Naive thymus-derived CD4-positive, alpha-beta T cell (primary cell): ENCODE results near the gene AKAP17A. TPM values are rescaled to one million over a fixed set of nuclear protein-coding genes. Genes with fewer than 3 reads are reported as not detected.

Experiments used
- ATAC-seq: fragments of 150-1000 bp; cut with Tn5 transposase; 2 replicates; pipeline ENCODE4 v1.10.0; 2021; ENCODE audit warnings: mild to moderate bottlenecking, moderate library complexity
- CTCF ChIA-PET: fragments of 350-600 bp; sonication (Branson Sonifier 250); formaldehyde crosslinking; loops from one replicate; lab custom pipeline; 2021; ENCODE audit warnings: antibody characterized with exemption; lab: Charles Lee
- POLR2A ChIA-PET: fragments of 350-600 bp; sonication (Branson Sonifier 250); formaldehyde crosslinking; loops from one replicate; lab custom pipeline; 2021; ENCODE audit warnings: antibody characterized with exemption, inconsistent platforms; lab: Charles Lee
- DNase-seq, 9 donors: peaks; one replicate each; pipeline versions ENCODE4 v3.0.0 to v3.0.0-alpha.2; 2020 to 2022; ENCODE audit warnings: mixed read lengths in 1 of 9
- H3K27ac ChIP-seq: one replicate; pipeline ENCODE4 v1.7.0; 2013; ENCODE audit warnings: mild to moderate bottlenecking, low read depth, low read length, moderate library complexity
- H3K27me3 ChIP-seq, 2 donors: one replicate each; pipeline ENCODE4 v1.7.0; 2013; ENCODE audit warnings: low read length in 2 of 2, mild to moderate bottlenecking in 2 of 2, moderate library complexity in 2 of 2; ENCODE audit not compliant: control insufficient read depth in 2 of 2, insufficient read depth in 2 of 2
- H3K36me3 ChIP-seq, 3 experiments: 1 replicate in 2 of 3; 2 replicates in 1 of 3; pipeline ENCODE4 v1.7.0; 2013; ENCODE audit warnings: low read length in 3 of 3, mild to moderate bottlenecking in 3 of 3, moderate library complexity in 1 of 3; ENCODE audit not compliant: insufficient read depth in 3 of 3, control insufficient read depth in 2 of 3
- H3K4me1 ChIP-seq, 2 donors: one replicate each; pipeline ENCODE4 v1.7.0; 2013; ENCODE audit warnings: low read length in 2 of 2, mild to moderate bottlenecking in 2 of 2, moderate library complexity in 1 of 2; ENCODE audit not compliant: control insufficient read depth in 2 of 2, insufficient read depth in 2 of 2
- H3K4me3 ChIP-seq: 2 replicates; pipeline ENCODE4 v1.7.0; 2013; ENCODE audit warnings: mild to moderate bottlenecking, low read length
- H3K9me3 ChIP-seq, 3 experiments: 1 replicate in 2 of 3; 2 replicates in 1 of 3; pipeline ENCODE4 v1.7.0; 2013; ENCODE audit warnings: low read length in 3 of 3; ENCODE audit not compliant: control insufficient read depth in 2 of 3
- H3K27ac Mint-ChIP-seq, 9 donors: one replicate each; pipeline ENCODE4 v1.8.0; 2020 to 2022; ENCODE audit warnings: mixed read lengths in 9 of 9, mild to moderate bottlenecking in 8 of 9, moderate library complexity in 5 of 9, inconsistent platforms in 2 of 9
- H3K27me3 Mint-ChIP-seq, 5 donors: one replicate each; pipeline ENCODE4 v1.8.0; 2021 to 2022; ENCODE audit warnings: mixed read lengths in 5 of 5, mild to moderate bottlenecking in 1 of 5
- H3K36me3 Mint-ChIP-seq, 5 donors: one replicate each; pipeline ENCODE4 v1.8.0; 2020 to 2022; ENCODE audit warnings: mixed read lengths in 5 of 5, mild to moderate bottlenecking in 3 of 5, inconsistent platforms in 1 of 5
- H3K4me1 Mint-ChIP-seq, 7 donors: one replicate each; pipeline ENCODE4 v1.8.0; 2020 to 2022; ENCODE audit warnings: mixed read lengths in 7 of 7, mild to moderate bottlenecking in 3 of 7, inconsistent platforms in 1 of 7
- H3K4me3 Mint-ChIP-seq, 10 donors: one replicate each; pipeline ENCODE4 v1.8.0; 2020 to 2022; ENCODE audit warnings: mild to moderate bottlenecking in 10 of 10, mixed read lengths in 10 of 10, moderate library complexity in 6 of 10, inconsistent platforms in 2 of 10
- H3K9me3 Mint-ChIP-seq, 11 donors: one replicate each; pipeline ENCODE4 v1.8.0; 2020 to 2022; ENCODE audit warnings: mixed read lengths in 11 of 11, mild to moderate bottlenecking in 4 of 11, inconsistent platforms in 1 of 11, moderate library complexity in 1 of 11
- intact Hi-C, 2 donors: fragments of 100-400 bp; cut with micrococcal nuclease; formaldehyde crosslinking; loops; one replicate each; pipeline ENCODE4 v1.15.1; 2023
- polyA plus RNA-seq, 2 donors: library from polyadenylated mRNA; unstranded; fragments of 300-500 nt; fragmentation: Illumina TruSeq; gene quantifications; one replicate each; pipeline ENCODE4 v1.2.3, GENCODE V29; 2021
- total RNA-seq, 6 experiments: library from RNA in 5 of 6; stranded (reverse) in 5 of 6; gene quantifications; 1 replicate in 5 of 6; 2 replicates in 1 of 6; pipeline ENCODE4 v1.2.3 and lab custom pipeline; 2021 to 2026

Gene AKAP17A
- total and polyA plus RNA-seq, 7 experiments from 2014 or later = 19.2 to 165 (median 119) TPM

DNA sequence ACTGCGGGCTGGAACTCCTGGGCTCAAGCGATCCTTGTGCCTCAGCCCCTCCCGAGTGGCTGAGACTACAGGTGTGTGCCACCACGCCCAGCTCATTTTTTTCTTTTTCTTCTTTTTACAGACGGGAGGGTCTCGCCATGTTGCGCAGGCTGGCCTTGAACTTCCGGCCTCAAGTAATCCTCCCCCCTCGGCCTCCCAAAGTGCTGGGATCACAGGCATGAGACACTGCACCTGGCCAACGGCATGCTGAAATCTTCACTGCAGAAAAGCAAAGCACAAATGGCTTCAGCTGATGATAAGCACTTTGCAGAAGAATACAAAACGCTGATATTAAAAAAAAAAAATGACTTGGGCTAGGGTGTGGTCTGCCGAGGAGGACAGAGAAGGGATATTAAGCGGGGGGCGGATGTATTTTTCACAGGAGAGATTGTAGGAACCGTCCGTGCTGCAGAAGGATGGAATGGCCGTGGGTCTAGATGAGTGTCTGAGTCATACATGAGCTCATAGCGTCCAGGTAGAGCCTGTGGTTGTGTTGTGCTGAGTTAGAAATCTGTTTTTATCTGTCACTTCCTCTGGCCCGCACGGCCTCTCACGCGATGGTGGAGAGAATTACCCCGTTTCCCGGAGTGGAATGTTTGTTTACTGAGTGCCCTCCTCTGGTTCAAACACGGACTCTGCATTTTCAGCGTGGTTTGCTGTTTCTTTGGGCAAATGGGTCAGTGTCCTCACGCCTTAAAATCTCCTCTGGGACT is 8.5 kb upstream of the AKAP17A start:
- intact Hi-C loops = loop anchor here in 1 of 2 donors (1.0 kb wide), 1 partner anchor 8 kb away; the partner anchor contains the start of gene AKAP17A
- Mint-ChIP-seq H3K27me3 (no peaks in the 10 kb centered on the region), H3K9me3 (no peaks in the 10 kb centered on the region), H3K4me3 (peak overlapping the region in 6 of 10 donors; percentile 10 to 69 (median 38)), H3K4me1 (peaks cover 17 to 44% (median 34%) of the 10 kb centered on the region in 7 donors), H3K36me3 (no peaks in the 10 kb centered on the region), H3K27ac (peak overlapping the region in 5 of 9 donors; percentile 42 to 78 (median 51))
- Histone ChIP-seq H3K9me3 (no peaks in the 10 kb centered on the region), H3K36me3 (no peaks in the 10 kb centered on the region), H3K4me3 (no peak overlapping the region), H3K27ac (no peak overlapping the region), H3K4me1 (peaks cover 14 to 18% of the 10 kb centered on the region in 2 donors), H3K27me3 (no peaks in the 10 kb centered on the region)
- ATAC-seq = peak; percentile 64
- no peak for DNase-seq
- POLR2A ChIA-PET = no interaction called here
- CTCF ChIA-PET = no interaction called here

DNA sequence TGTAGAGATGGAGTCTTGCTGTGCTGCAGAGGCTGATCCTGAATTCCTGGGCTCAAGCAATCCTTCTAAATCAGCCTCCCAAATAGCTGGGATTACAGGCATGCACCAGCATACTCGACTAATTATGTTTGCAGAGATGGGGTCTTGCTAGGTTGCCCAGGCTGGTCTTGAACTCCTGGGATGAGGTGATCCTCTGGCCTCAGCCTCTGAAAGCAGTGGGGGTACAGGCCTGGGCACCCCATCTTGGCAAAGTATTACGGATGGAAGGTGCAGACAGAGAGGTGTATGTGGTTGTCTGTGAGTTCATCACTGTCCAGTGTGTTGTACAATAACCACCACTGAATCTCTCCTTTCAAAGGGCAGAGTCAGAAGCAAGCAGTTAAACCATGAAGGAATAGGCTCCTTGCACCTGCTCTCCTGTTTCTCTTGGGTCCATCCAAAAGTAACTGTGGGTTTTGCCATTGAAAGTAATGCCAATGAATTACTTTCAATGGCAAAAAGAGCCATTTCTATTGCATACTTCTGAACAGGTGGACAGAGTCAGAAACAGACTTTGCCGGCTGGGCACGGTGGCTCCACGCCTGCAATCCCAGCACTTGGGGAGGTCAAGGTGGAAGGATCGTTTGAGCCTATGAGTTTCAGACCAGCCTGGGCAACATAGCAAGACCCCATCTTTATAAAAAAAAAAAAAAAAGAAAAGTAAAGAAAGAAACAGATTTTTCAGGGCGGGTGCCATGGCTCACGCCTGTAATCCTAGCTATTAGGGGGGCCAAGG is 7.0 kb upstream of the AKAP17A start:
- no peak overlapping the region for H3K4me3 Mint-ChIP-seq

DNA sequence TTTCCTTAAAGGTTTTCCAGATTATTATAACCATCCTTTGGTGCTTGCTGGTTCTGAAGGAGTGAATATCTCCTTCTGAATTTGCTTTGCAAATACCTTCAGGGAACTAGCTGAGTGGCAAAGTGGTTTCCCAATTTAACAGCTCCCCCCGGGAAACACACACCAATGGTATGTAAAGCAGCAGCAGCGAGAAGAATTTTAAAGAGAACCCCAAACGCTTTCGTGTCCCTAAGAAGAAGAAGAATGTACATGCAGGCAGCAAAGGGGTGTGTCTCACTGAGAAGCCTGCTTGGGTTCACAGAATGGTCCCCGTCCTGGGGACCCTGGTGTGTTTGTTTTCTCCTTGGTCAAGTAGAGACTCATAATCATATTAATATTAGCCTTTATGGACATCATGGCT is 4.2 kb upstream of the AKAP17A start:
- intact Hi-C loops = no loop called here
- H3K4me3 ChIP-seq = no peak overlapping the region
- H3K36me3 ChIP-seq = peaks cover 0 to 4% (median 0%) of the 10 kb centered on the region in 3 experiments
- no peak for DNase-seq
- peaks cover 7 to 29% (median 24%) of the 10 kb centered on the region in 7 donors for H3K4me1 Mint-ChIP-seq
- CTCF ChIA-PET = no interaction called here
- H3K27ac Mint-ChIP-seq = peak overlapping the region in 6 of 9 donors; percentile 29 to 68 (median 40)
- H3K27ac ChIP-seq = no peak overlapping the region
- H3K9me3 ChIP-seq = no peaks in the 10 kb centered on the region
- peaks cover 0 to 3% of the 10 kb centered on the region in 2 donors for H3K4me1 ChIP-seq
- POLR2A ChIA-PET = no interaction called here
- H3K27me3 Mint-ChIP-seq = no peaks in the 10 kb centered on the region
- H3K27me3 ChIP-seq = no peaks in the 10 kb centered on the region
- H3K36me3 Mint-ChIP-seq = peaks cover 0 to 2% (median 0%) of the 10 kb centered on the region in 5 donors
- ATAC-seq = no peak
- no peak overlapping the region for H3K4me3 Mint-ChIP-seq
- H3K9me3 Mint-ChIP-seq = peaks cover 0 to 2% (median 0%) of the 10 kb centered on the region in 11 donors

More for the DNA sequence above, 7.0 kb upstream of the AKAP17A start:
- Mint-ChIP-seq H3K9me3 (no peaks in the 10 kb centered on the region), H3K27ac (no peak overlapping the region), H3K27me3 (no peaks in the 10 kb centered on the region), H3K36me3 (no peaks in the 10 kb centered on the region), H3K4me1 (peaks cover 14 to 42% (median 38%) of the 10 kb centered on the region in 7 donors)
- POLR2A ChIA-PET = no interaction called here
- ATAC-seq = no peak
- Histone ChIP-seq H3K27me3 (no peaks in the 10 kb centered on the region), H3K27ac (no peak overlapping the region), H3K4me3 (no peak overlapping the region), H3K4me1 (peaks cover 0 to 5% of the 10 kb centered on the region in 2 donors), H3K9me3 (no peaks in the 10 kb centered on the region), H3K36me3 (no peaks in the 10 kb centered on the region)
- CTCF ChIA-PET = no interaction called here
- intact Hi-C loops = no loop called here
- no peak for DNase-seq

DNA sequence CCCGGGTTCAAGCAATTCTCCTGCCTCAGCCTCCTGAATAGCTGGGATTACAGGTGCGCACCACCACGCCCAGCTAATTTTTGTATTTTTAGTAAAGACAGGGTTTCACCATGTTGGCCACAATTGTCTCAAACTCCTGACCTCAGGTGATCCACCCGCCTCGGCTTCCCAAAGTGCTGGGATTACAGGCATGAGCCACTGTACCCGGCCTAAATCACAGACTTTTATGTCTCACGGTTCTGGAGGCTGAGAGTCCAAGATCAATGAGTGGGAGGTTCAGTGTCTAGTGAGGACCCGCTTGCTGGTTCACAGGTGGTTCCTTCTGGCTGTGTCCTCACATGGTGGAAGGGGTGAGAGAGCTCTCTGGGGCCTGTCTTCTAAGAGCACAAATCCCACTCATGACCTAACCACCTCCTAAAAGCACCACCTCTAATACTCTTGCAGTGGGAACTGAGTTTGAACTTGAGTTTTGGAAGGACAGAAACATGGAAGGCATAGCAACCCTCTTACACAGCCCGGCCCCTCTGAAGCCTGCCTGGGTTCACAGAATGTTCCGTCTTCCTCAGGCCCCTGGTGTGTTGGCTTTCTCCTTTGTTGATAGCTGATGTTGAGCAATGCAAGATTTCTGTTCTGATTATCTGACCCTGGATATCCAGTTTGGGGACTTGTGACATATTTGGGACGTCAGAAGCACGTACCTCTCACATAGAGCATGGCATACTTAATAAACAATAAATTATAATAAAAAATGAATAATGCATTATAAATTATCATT is 1.9 kb upstream of the AKAP17A start:
- H3K4me3 Mint-ChIP-seq = peak overlapping the region in 5 of 10 donors; percentile 3 to 70 (median 13)

DNA sequence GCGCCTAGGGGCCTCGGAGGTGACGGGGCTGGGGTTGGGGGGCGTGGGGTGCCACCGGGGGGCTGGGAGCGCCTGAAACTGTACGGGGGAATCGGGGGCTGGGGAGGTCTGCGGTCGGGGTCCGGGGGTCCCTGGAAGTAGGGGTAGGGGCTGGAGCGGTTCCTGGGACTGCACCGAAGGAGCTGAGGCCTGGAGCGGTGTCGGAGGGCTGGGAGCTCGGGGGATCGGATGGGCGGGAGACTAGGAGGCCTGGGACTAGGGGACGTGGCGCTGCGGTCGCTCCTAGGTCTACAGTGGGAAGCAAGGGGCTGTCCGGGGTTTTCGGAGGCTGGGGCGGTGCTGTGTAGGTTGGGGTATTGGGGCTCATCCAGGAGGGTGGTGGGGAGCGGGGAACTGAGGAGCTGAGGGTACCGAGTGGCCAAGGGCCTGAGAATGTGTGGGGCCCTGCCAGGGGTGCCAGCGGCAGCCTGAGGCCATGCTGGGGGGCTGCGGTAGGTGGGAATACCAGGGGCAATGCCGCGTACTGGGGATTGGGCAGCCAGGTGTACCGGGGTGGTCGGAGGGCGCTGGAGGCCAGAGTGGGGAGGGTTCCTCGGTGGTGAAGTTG is 562 bp downstream of the AKAP17A start:
- Mint-ChIP-seq H3K27ac (peak overlapping the region; percentile 69 to 94 (median 91)), H3K4me1 (peaks cover 5 to 46% (median 30%) of the 10 kb centered on the region in 7 donors), H3K27me3 (no peaks in the 10 kb centered on the region), H3K9me3 (peaks cover 0 to 2% (median 0%) of the 10 kb centered on the region in 11 donors), H3K4me3 (peak overlapping the region; percentile 85 to 97 (median 91)), H3K36me3 (peaks cover 0 to 23% (median 12%) of the 10 kb centered on the region in 5 donors)
- intact Hi-C loops = loop anchor here (1.0 to 5.0 kb wide), 14 partner anchors 9 to 1275 kb away; partner anchors contain the start of genes SLC25A6 (in 2 of the 2), CD99 (in 1 of the 2), GTPBP6 (in 1 of the 2) and P2RY8 (in 1 of the 2)
- Histone ChIP-seq H3K4me3 (peak overlapping the region; percentile 76), H3K27me3 (no peaks in the 10 kb centered on the region), H3K27ac (peak overlapping the region; percentile 91), H3K4me1 (peaks cover 7 to 10% of the 10 kb centered on the region in 2 donors), H3K9me3 (no peaks in the 10 kb centered on the region), H3K36me3 (peaks cover 22 to 45% (median 24%) of the 10 kb centered on the region in 3 experiments)
- DNase-seq = peak in 1 of 9 donors; percentile 35
- CTCF ChIA-PET = no interaction called here
- POLR2A ChIA-PET = no interaction called here
- peak; percentile 12 for ATAC-seq

More for the DNA sequence above, 1.9 kb upstream of the AKAP17A start:
- peaks cover 0 to 10% (median 0%) of the 10 kb centered on the region in 5 donors for H3K36me3 Mint-ChIP-seq
- ATAC-seq = no peak
- Histone ChIP-seq H3K27me3 (no peaks in the 10 kb centered on the region), H3K4me1 (peaks cover 7 to 10% of the 10 kb centered on the region in 2 donors), H3K27ac (no peak overlapping the region), H3K9me3 (no peaks in the 10 kb centered on the region), H3K4me3 (no peak overlapping the region), H3K36me3 (peaks cover 0 to 21% (median 7%) of the 10 kb centered on the region in 3 experiments)
- DNase-seq = peak in 1 of 9 donors; percentile 19
- peaks cover 0 to 37% (median 23%) of the 10 kb centered on the region in 7 donors for H3K4me1 Mint-ChIP-seq
- peak overlapping the region; percentile 70 to 89 (median 79) for H3K27ac Mint-ChIP-seq
- no peaks in the 10 kb centered on the region for H3K27me3 Mint-ChIP-seq
- intact Hi-C loops = loop anchor here (2.0 to 5.0 kb wide), 6 partner anchors 13 to 1272 kb away; partner anchors contain the start of genes CD99 (in 1 of the 2) and GTPBP6 (in 1 of the 2)
- ChIA-PET CTCF (no interaction called here), POLR2A (no interaction called here)
- peaks cover 0 to 2% (median 0%) of the 10 kb centered on the region in 11 donors for H3K9me3 Mint-ChIP-seq
